ENCODE results near the gene MPPED1.

MPPED1 gene

DNA sequence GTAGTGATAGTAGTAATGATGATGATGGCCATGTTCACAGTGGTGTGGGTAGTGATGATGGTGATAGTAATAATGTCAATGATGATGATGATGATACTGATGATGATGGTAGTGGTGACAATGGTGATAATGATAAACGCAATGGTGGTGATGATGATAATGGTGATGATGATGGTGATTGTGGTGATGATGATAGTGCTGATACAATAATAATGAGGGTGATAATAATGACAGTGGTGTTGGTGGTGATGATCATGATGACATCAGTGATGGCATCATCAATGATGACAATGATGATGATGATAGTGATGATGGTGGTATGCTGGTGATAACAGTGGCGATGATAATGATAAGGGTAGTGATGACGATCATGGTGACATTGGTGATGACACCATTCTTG is 92.3 kb downstream of the MPPED1 start:
- no peak for DNase-seq

DNA sequence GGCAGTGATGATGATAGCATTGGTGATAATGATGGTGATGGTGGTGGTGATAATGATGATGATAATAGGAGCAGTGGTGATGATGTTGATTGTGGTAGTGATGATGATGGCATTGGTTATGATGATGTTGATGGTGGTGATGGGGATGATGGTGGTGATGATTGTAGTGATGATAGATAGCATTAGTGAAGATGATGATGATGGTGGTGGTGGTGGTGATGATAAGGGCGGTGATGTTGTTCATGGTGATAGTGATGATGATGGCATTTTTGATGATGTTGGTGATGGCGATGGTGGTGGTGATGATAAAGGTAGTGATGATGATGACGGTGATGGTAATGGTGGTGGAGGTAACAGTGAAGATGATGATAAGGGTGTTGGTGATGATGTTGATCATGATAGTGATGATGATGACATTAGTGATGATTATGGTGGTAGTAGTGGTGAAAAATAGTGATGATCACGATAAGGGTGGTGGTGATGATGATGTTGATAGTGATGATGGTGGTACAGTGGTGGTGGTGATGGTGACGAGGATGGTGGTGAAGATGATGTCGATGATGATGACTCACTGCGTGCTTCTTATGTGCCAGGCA is 93.0 kb downstream of the MPPED1 start:
- no peak for DNase-seq

DNA sequence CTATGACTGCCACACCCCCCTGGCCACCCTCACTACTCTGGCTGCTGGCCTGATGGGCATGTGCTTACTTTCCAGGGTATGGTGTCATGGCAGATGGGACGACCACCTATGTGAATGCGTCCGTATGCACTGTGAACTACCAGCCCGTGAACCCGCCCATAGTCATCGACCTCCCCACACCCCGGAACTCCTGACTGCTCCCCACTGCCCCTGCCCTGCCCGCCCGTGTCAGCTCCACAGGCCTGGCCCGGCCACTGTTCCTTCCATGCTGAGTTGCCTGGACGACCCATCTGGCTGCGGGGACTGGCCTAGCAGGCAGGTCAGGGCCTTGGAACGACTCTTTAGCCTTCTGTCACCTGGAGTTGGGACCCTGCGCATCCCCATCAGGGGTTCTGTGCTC is 93.6 kb downstream of the MPPED1 start:
- no peak for DNase-seq

DNA sequence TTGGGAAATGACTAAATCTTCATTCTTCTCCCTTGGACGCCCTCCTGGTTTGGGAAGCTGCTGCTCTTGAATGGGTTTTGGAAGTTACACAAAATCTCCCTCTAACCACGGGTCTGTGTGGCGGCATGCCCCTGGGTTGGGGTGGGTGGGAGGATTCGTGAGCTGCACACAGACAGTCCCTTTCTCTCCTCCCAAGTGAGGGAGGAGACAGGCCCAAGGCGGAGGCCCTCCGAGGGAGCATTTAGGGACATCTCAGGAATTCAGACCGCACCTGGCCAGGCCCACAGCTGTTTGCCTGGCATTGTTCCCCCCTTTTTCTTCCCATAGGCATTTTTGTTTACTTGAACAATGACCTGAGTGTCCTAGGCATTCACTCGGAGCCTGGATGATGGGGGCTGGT is 94.1 kb downstream of the MPPED1 start:
- no peak for DNase-seq

DNA sequence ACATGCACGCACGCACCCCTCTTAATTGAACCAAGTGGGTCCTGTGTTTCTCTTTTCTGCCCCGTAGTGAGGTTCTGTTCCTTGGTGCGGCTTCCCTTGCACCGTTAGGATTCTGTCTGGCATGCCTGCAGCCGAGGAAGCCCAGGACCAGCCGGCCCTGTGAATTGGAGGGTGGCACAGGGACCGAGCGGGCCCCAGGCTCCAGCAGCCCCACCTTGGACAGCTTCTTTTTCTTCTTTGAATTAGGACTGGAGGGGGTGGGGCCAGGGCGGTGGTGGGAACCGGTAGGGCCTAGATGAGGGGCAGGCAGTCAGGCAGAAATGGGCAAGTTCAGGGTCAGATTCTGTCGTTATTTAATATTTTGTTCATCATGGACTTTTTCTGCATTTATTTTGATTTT is 94.7 kb downstream of the MPPED1 start:
- DNase-seq, result no peak

DNA sequence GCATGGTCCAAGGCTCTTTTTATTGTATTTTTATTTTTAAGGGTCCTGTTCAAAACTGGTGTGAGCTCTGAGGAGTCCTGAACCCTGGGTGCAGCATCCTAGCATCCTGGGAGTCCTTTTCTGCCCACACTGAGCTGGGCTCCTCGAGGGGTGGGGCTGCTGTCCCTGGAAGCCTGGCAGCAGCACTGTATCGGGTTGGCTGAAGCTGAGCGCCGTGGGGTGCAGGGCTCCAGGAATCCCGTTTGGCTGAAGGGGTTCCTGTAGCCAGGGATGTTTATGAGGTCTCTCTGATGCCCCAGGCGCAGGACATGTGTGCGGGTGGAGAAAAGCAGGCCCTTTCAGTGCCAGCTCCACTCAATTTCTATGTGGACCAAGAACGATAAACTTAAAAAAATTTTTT is 95.4 kb downstream of the MPPED1 start:
- DNase-seq, result no peak

DNA sequence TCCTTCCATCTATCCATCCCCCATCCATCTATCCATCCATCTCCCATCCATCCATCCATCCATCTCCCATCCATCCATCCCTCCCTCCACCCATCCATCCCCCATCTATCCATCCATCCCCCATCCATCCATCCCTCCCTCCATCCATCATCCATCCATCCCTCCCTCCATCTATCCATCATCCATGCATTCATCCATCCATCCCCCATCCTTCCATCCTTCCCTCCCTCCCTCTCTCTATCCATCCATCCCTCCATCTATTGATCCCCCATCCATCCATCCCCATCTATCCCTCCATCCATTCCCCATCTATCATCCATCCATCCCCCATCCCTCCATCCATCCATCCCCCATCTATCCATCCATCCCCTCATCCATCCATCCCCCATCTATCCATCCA is 96.7 kb downstream of the MPPED1 start:
- no peak for DNase-seq

DNA sequence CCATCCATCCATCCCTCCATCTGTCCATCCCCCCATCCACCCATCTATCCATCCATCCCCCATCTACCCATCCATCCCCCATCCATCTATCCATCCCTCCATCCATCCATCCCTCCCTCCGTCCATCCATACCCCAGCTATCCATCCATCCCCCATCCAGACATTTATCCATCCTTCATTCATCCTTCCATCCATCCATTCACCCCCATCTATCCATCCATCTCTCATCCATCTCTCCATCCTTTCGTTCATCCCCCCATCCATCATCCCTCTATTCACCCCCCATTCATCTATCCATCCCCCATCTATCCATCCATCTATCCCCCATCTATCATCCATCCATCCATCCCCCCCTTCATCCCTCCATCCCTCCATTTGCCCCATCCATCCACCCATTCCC is 97.5 kb downstream of the MPPED1 start:
- DNase-seq, result no peak

DNA sequence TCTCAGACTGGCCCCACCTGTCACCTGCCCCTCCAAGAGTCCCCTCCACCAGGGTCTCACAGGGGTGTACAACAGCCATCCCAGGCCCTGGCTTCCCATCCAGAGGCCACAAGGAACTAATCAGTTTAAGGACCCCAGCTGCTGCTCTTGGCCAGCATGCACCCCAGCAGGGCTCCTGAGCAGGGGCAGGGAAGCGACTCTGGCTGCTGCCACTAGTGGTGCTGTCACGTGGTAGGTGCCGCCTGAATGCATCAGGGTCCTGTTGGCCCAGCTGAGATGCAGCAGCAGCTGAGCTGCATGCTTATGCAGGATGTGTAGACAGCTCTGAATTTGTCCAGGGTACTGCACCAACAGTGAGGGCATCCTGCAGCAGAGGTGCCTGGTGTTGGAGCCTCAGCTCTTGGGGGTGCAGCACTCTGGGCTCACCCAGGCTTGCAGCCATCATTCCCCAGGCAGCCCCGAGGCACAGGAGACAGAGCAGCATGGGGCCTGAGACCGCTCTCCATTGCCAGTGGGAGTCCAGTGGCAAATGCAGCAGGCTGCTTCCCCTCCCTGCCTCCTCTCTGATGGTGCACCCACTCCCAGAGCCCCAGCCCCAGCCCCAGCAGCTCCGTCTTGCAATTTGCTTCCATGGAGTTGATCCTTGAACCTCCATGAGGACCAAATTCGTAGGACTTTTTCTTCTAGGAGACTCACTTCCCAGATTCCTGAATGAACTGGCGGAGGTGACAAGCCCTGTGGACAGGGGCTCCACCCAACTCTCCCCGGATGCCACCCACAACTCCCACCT is 98.7 kb downstream of the MPPED1 start:
- no peak for DNase-seq

DNA sequence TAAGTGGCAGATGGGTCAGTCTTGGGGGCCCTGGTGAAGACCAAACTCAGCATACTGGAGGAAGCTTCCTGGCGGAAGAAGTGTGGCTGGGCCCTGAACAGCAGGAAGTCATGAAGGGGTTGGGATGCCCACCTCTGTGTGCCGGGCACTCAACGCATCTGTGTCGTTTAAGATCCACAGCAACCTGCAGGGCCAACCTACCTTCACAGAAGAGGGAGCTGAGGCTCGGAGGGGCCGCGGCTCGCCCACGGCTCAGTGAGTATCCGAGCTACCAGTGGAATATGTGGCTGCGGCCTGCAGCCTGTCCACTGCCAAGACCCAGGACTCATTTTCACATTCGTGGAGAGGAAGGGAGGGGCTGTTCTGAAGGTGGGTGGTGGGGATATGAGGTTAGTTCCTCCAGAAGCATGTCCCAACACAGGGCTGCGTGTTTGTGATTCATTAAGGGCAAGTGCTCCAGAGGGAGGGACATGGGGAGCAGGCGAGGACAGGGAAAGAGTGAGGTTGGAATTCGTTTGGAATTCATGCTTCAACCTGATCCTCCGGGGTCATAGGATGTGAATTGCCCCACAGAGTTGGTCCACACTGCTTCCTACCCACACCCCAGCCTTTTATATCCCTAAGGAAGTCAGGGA is 99.6 kb downstream of the MPPED1 start:
- no peak for DNase-seq

DNA sequence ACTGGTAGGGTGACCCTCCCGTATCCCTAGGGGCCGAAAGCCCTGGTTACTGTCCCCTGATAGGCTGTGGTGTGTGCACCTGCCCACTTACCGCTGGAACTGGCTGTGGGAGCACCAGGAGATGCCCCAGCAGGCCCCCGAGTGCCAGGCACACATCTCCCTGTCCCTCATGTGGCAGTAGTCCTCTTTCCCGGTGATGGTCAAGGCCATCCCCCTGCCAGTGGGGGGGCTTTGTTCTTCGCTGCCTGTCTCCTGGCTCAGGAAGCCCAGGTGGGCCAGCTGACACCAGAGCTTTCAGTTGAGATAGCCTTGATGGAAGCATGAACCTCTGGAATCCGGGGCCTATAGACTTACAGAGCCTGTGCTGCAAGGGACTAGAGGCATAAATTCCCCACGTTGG is 100.5 kb downstream of the MPPED1 start:
- DNase-seq, result no peak

DNA sequence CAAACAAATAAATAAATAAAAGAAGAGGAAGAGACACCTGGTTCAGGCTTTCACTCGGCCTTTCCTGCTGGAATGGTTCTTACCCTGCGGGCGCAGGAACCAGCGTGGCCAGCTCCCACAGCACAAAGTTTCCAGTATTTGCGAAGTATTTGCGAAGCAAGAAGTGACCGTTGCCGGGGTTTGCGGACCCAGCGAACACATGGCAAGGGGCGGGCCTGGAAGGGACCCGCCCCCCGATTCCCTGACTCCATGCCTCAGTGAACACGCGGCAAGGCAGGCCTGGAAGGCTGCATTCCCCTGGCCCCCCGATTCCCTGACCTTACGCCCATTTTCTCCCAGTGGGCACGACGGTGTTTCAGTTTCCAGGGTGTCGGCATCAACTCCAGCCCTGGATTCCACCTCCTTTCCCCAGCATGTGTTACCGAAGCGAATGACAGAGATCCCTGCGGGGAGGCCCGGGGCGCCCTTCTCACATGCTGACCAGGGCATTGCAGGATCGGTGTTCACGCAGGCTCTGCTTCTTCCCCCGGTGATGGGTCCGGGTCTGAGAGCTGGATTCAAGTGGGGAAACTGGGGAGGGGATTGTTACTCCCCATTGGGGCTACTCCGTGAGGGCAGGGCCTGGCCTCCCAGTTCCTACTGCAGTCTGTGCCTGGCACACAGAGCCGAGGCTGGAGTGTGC is 102.8 kb downstream of the MPPED1 start:
- no peak for DNase-seq

DNA sequence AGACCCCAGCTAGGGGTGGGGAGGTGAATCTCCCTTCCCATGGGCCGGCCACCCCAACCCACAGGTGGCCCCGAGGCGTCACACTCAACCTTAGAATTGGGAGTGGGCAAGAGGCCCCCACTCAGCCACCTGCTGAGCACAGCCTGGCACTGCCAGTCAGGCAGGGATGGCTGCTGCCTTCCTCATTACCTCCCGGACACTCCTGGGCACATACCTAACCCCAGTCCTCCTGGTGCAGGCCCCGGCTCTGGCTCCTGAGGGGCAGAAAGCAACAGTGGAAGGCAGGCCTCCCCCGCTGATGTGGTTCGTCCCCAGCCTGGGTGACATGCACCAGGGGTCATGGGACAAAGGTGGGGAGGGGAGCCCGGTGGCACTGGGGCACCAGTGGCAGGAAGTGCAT is 103.6 kb downstream of the MPPED1 start:
- DNase-seq, result no peak

DNA sequence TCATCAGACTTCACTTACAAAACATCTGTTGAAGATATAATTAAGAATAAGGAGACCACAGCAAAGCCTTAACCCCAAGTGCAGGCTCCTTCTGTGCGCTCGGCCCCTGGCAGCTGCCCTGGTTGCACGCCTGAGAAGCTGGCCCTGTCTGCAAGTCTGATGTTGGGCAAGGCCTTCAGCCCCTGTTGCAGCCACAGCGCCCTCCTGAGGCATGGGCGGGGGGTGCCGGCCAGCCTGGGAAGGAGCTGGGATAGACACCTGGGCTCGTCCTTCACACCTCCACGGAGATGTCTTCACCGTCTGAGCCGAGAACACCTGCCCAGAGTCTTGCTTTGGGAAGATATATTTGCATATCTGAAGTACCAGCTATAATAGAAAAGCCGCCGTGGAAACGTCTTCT is 104.1 kb downstream of the MPPED1 start:
- no peak for DNase-seq

DNA sequence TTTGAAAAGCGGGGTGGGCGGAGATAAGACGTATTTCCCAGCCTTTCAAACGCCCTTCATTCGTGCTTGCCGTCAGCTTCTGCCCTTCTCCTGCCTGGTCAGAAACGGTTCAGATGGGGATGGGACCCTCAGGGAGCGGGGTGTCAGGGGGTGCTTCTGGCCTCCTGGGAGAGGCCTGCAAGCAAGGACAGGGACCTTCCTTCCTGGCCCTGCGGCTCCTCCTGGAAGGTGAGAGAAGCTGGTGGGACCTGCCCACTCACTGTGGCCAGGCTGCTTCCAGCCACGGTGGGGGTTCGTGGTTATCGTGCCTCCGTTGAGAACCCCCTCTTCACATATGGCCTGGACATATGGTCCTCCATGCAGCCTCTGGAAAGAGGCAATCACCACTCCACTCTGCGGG is 104.6 kb downstream of the MPPED1 start:
- DNase-seq, result no peak

DNA sequence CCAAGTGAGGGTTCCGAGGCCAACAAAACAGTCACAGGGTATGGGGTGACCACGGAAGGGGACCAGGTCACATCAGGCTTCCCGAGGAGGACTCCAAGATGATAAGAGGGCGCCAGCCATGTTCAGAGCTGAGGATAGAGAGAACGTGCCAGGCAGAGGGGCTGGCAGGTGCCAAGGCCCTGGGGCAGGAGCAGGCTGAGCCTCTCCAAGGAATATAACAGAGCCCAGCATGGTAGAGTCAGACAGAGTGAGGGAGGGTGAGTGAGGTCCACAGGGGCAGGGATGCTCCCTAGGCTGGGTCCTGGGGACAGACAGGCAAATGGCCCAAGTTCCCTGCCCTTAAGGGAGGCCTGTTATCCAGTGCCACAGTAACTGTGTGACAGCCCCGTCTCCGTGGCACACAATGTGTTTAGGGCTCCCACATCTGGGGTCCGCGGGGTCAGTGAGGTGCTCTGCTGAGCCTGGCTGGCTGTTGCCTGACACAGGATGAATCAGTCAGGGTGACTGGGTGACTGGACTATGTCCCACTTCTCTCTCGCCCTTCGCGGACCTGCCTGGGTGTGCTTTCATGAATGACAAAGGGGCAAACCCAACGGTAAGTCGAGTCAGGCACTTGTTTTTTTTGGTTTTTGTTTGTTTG is 105.3 kb downstream of the MPPED1 start:
- DNase-seq, result no peak

DNA sequence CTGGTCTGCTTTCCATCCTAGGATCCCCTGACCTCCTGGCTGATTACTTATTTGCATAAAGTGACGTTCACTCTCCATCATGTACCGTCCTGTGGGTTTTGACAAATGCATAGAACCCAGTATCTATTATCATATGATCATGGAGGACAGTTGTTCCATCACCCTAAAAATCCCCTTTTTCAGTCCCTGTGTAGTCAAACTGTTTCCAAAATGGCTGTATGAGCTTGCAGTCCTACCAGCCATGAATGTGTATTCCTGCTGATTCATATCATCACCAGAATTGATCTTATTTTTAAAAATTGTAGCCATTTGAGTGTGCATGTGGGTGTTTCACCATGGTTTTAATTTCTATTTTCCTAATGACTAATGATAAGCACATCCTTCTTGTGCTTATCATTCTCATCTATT is 108.8 kb downstream of the MPPED1 start:
- DNase-seq, result no peak

DNA sequence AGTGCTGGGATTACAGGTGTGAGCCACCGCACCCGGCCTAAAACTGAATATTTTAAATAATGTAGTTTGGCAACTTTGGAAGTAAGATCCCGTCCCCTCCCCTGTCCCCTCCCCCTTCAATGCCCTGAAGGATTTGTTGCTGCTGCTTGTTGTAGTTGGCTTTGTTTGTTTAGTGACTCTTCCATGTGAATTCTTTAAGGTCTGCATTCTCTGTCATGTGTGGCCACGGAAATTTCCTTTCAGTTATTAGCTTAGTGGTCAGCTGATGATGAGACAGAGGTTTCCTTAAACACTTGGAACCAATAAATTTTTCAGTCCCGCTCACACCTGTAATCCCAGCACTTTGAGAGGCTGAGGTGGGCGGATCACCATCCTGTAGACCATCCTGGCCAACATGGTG is 109.9 kb downstream of the MPPED1 start:
- no peak for DNase-seq

DNA sequence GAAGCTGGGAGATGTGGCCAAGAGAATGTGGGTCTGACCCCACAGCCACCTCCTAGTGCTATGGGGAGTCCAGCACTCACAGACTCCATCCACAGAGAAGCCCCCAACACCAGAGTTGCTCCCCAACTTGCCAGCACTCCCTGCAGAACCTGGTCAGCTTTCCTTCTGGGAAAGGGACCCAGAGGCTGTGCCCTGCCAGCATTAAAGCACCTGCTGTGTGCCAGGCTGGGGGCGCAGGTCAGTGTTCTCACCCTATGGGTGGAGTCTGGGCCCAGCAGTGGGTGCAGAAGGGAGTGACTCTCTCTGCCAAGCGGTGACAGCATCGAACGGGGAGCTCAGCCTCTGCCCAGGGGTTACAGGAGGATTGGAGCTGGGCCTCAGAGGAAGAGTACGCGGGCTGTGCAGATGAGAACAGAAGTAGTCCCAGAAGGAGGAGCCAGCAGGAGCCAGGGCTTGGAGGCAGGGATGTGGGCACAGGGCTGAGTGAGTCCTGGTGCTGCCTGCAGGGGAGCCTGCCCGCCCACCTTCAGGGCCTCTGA is 114.4 kb downstream of the MPPED1 start:
- DNase-seq, result no peak

DNA sequence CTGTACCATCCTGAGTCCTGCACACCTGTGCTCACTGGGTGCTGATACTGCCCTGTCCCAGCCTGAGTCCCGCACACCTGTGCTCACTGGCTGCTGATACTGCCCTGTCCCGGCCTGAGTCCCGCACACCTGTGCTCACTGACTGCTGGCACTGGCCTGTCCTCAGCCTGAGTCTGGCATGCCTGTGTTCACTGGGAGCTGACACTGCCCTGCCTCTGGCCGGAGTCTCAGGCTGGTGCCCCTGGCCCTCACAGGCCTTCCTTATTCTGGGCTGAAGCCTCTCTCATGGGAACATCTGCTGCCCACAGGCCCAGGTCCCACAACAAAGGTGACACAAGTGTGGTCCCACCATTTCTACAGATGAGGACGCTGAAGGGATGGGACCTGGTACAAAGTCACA is 115.1 kb downstream of the MPPED1 start:
- no peak for DNase-seq

DNA sequence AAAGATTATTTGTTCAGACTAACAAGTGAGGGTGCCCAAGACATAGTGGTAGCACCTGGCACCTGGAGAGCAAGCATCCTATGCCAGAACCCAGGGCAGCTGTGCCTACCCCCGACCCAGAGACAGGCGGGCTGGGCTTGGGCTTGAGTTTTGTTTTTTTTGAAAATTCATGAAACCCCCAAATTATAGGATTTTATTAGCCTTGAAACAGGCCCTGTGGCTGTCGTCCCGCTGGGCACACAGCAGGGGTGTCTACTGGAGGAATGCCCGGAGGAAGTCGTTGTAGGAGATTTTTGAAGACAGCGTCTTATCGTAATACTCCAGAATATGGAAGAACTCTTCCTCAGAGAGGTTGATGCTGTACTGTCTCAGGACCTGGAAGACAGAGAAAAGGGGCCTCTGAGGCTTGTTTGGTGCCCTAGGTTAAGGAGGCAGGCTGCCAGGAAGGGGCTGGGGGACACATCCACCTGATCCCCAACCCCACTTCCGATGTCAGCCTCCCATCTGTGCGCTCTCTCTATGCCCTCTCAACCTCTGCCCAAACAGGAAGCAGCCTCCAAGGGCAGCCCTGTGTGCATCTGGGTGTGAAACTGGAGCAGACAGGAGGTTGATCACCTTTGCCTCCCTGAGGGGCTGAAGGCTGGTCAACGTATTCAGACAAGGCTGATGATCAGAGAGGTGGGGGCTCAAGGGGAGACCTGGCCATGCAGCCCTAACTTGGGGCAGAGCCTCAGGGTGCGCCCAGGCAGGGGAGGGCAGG is 117.0 kb downstream of the MPPED1 start:
- DNase-seq, result no peak

DNA sequence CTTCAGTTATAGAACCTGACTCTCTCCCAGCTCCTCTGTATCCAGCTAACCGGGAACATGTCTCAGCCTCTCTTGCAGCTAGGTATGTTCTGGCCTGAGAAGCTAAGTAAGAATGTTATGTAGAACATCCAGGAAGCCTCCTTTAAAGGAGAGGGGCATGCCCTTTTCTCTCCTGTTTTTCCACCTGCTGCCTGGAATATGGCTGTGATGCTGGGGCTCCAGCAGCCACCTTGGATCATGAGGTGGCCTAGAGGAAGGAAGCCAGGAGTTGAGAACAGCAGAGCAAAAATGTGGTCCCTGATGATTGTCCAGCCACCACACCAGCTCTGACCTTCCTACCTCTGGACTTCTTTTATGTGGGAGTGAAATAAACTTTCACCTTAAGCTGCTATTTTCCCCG is 117.6 kb downstream of the MPPED1 start:
- no peak for DNase-seq

Data from NCI-H524 treated with DMSO at 0.1 percent for 48 hours (cell line).